ENCODE measurements around the gene NTM.
A peak's percentile ranks its signal among the peaks of the same experiment; 100 is the strongest.

Gene NTM

GRCh38 chr11:132349811-132350733 lies 979.7 kb downstream of the NTM start:
- Histone ChIP-seq H3K4ac (ENCODE audit: low read length) (no peak overlapping the region), H3K4me1 (ENCODE audit: control insufficient read depth in 2 of 2, insufficient read depth in 1 of 2, low read depth in 1 of 2, low read length in 2 of 2) (peaks cover 0 to 6% of the 10 kb centered on the region in 2 donors), H4K8ac (ENCODE audit: low read depth, low read length) (no peak overlapping the region), H2BK12ac (ENCODE audit: low read length) (no peak overlapping the region), H3K4me2 (ENCODE audit: insufficient read depth, low read length, poor library complexity, severe bottlenecking) (no peak overlapping the region), H3K23ac (ENCODE audit: low read depth, low read length, poor library complexity) (no peak overlapping the region), H2AK5ac (ENCODE audit: low read depth, low read length) (no peak overlapping the region), H3K27ac (replicated peaks; ENCODE audit: low read length) (no peak overlapping the region), H3K18ac (ENCODE audit: low read length) (no peak overlapping the region), H3K27me3 (ENCODE audit: control insufficient read depth in 3 of 3, insufficient read depth in 3 of 3, low read depth in 1 of 3, low read length in 3 of 3) (no peaks in the 10 kb centered on the region), H2AFZ (ENCODE audit: low read length) (no peak overlapping the region), H2BK15ac (ENCODE audit: low read length) (no peak overlapping the region), H2BK5ac (ENCODE audit: low read length) (no peak overlapping the region), H3K9me3 (replicated peaks in 1 of 2; ENCODE audit: control insufficient read depth in 2 of 2, insufficient read depth in 1 of 2, low read depth in 1 of 2, low read length in 2 of 2) (no peaks in the 10 kb centered on the region), H3K14ac (ENCODE audit: low read length) (no peak overlapping the region), H3K4me3 (ENCODE audit: low read length in 2 of 2) (no peak overlapping the region), H3K9ac (ENCODE audit: low read depth, low read length, poor library complexity) (no peak overlapping the region), H4K91ac (ENCODE audit: low read depth, low read length, poor library complexity) (no peak overlapping the region), H3K79me1 (ENCODE audit: low read depth, low read length) (no peaks in the 10 kb centered on the region), H2BK120ac (ENCODE audit: low read depth, low read length) (no peak overlapping the region), H3K36me3 (replicated peaks in 1 of 2; ENCODE audit: control insufficient read depth in 2 of 2, insufficient read depth in 2 of 2, low read length in 2 of 2) (no peaks in the 10 kb centered on the region)
- DNase-seq (ENCODE audit: low spot score): no peak
- WGBS, 2 donors (ENCODE audit: extremely low coverage in 2 of 2, insufficient read length in 2 of 2, insufficient replicate concordance in 1 of 2): no CpG with 5 or more reads among the region's 7 CpGs

- Histone ChIP-seq H3K18ac (ENCODE audit: low read length) (no peak overlapping the region), H3K27ac (replicated peaks; ENCODE audit: low read length) (no peak overlapping the region), H2AK5ac (ENCODE audit: low read depth, low read length) (no peak overlapping the region), H3K4me2 (ENCODE audit: insufficient read depth, low read length, poor library complexity, severe bottlenecking) (no peak overlapping the region), H4K8ac (ENCODE audit: low read depth, low read length) (no peak overlapping the region), H3K79me1 (ENCODE audit: low read depth, low read length) (no peaks in the 10 kb centered on the region), H3K27me3 (ENCODE audit: control insufficient read depth in 3 of 3, insufficient read depth in 3 of 3, low read depth in 1 of 3, low read length in 3 of 3) (no peaks in the 10 kb centered on the region), H2BK5ac (ENCODE audit: low read length) (no peak overlapping the region), H3K9ac (ENCODE audit: low read depth, low read length, poor library complexity) (no peak overlapping the region), H3K9me3 (replicated peaks in 1 of 2; ENCODE audit: control insufficient read depth in 2 of 2, insufficient read depth in 1 of 2, low read depth in 1 of 2, low read length in 2 of 2) (no peaks in the 10 kb centered on the region), H4K91ac (ENCODE audit: low read depth, low read length, poor library complexity) (no peak overlapping the region), H3K23ac (ENCODE audit: low read depth, low read length, poor library complexity) (no peak overlapping the region), H3K36me3 (replicated peaks in 1 of 2; ENCODE audit: control insufficient read depth in 2 of 2, insufficient read depth in 2 of 2, low read length in 2 of 2) (no peaks in the 10 kb centered on the region), H2BK120ac (ENCODE audit: low read depth, low read length) (no peak overlapping the region), H3K4me1 (ENCODE audit: control insufficient read depth in 2 of 2, insufficient read depth in 1 of 2, low read depth in 1 of 2, low read length in 2 of 2) (peaks cover 0 to 6% of the 10 kb centered on the region in 2 donors), H3K4me3 (ENCODE audit: low read length in 2 of 2) (no peak overlapping the region), H2BK12ac (ENCODE audit: low read length) (no peak overlapping the region), H2BK15ac (ENCODE audit: low read length) (no peak overlapping the region), H3K14ac (ENCODE audit: low read length) (no peak overlapping the region), H3K4ac (ENCODE audit: low read length) (no peak overlapping the region), H2AFZ (ENCODE audit: low read length) (no peak overlapping the region)
- WGBS, 2 donors (ENCODE audit: extremely low coverage in 2 of 2, insufficient read length in 2 of 2, insufficient replicate concordance in 1 of 2): no CpG with 5 or more reads among the region's 7 CpGs
- DNase-seq (ENCODE audit: low spot score): no peak
These were observed 980.6 kb downstream of the NTM start for GRCh38 chr11:132351050-132351449.

- peak overlapping the region; percentile 3 for H3K14ac ChIP-seq (ENCODE audit: low read length)
- no peaks in the 10 kb centered on the region for H3K79me1 ChIP-seq (ENCODE audit: low read depth, low read length)
- DNase-seq (ENCODE audit: low spot score): no peak
- H3K4me2 ChIP-seq (ENCODE audit: insufficient read depth, low read length, poor library complexity, severe bottlenecking): no peak overlapping the region
- H2BK12ac ChIP-seq (ENCODE audit: low read length): no peak overlapping the region
- H3K27ac ChIP-seq (replicated peaks; ENCODE audit: low read length): no peak overlapping the region
- no peak overlapping the region for H4K8ac ChIP-seq (ENCODE audit: low read depth, low read length)
- H3K36me3 ChIP-seq (replicated peaks in 1 of 2; ENCODE audit: control insufficient read depth in 2 of 2, insufficient read depth in 2 of 2, low read length in 2 of 2): no peaks in the 10 kb centered on the region
- no peak overlapping the region for H3K23ac ChIP-seq (ENCODE audit: low read depth, low read length, poor library complexity)
- no peak overlapping the region for H3K18ac ChIP-seq (ENCODE audit: low read length)
- H4K91ac ChIP-seq (ENCODE audit: low read depth, low read length, poor library complexity): no peak overlapping the region
- WGBS, 2 donors (ENCODE audit: extremely low coverage in 2 of 2, insufficient read length in 2 of 2, insufficient replicate concordance in 1 of 2): no CpG with 5 or more reads among the region's 8 CpGs
- no peaks in the 10 kb centered on the region for H3K27me3 ChIP-seq (ENCODE audit: control insufficient read depth in 3 of 3, insufficient read depth in 3 of 3, low read depth in 1 of 3, low read length in 3 of 3)
- no peaks in the 10 kb centered on the region for H3K9me3 ChIP-seq (replicated peaks in 1 of 2; ENCODE audit: control insufficient read depth in 2 of 2, insufficient read depth in 1 of 2, low read depth in 1 of 2, low read length in 2 of 2)
- H3K4me1 ChIP-seq (ENCODE audit: control insufficient read depth in 2 of 2, insufficient read depth in 1 of 2, low read depth in 1 of 2, low read length in 2 of 2): peaks cover 0 to 6% of the 10 kb centered on the region in 2 donors
- no peak overlapping the region for H3K4me3 ChIP-seq (ENCODE audit: low read length in 2 of 2)
- no peak overlapping the region for H2BK5ac ChIP-seq (ENCODE audit: low read length)
- no peak overlapping the region for H2BK120ac ChIP-seq (ENCODE audit: low read depth, low read length)
- H3K4ac ChIP-seq (ENCODE audit: low read length): no peak overlapping the region
- no peak overlapping the region for H2AFZ ChIP-seq (ENCODE audit: low read length)
- no peak overlapping the region for H3K9ac ChIP-seq (ENCODE audit: low read depth, low read length, poor library complexity)
- H2BK15ac ChIP-seq (ENCODE audit: low read length): no peak overlapping the region
- no peak overlapping the region for H2AK5ac ChIP-seq (ENCODE audit: low read depth, low read length)
These were observed 982.1 kb downstream of the NTM start for GRCh38 chr11:132352497-132352896.

GRCh38 chr11:132353255-132353654 lies 982.8 kb downstream of the NTM start:
- H2BK15ac ChIP-seq (ENCODE audit: low read length): no peak overlapping the region
- no peak overlapping the region for H2BK5ac ChIP-seq (ENCODE audit: low read length)
- H3K4me2 ChIP-seq (ENCODE audit: insufficient read depth, low read length, poor library complexity, severe bottlenecking): no peak overlapping the region
- no peak overlapping the region for H3K18ac ChIP-seq (ENCODE audit: low read length)
- no peak overlapping the region for H3K27ac ChIP-seq (replicated peaks; ENCODE audit: low read length)
- no peaks in the 10 kb centered on the region for H3K27me3 ChIP-seq (ENCODE audit: control insufficient read depth in 3 of 3, insufficient read depth in 3 of 3, low read depth in 1 of 3, low read length in 3 of 3)
- H3K9ac ChIP-seq (ENCODE audit: low read depth, low read length, poor library complexity): no peak overlapping the region
- no peak overlapping the region for H2BK12ac ChIP-seq (ENCODE audit: low read length)
- no peak overlapping the region for H3K4me3 ChIP-seq (ENCODE audit: low read length in 2 of 2)
- H3K9me3 ChIP-seq (replicated peaks in 1 of 2; ENCODE audit: control insufficient read depth in 2 of 2, insufficient read depth in 1 of 2, low read depth in 1 of 2, low read length in 2 of 2): no peaks in the 10 kb centered on the region
- no peak overlapping the region for H2AFZ ChIP-seq (ENCODE audit: low read length)
- no peak overlapping the region for H2BK120ac ChIP-seq (ENCODE audit: low read depth, low read length)
- no peak overlapping the region for H3K14ac ChIP-seq (ENCODE audit: low read length)
- no peak overlapping the region for H2AK5ac ChIP-seq (ENCODE audit: low read depth, low read length)
- no peaks in the 10 kb centered on the region for H3K36me3 ChIP-seq (replicated peaks in 1 of 2; ENCODE audit: control insufficient read depth in 2 of 2, insufficient read depth in 2 of 2, low read length in 2 of 2)
- no peak overlapping the region for H4K8ac ChIP-seq (ENCODE audit: low read depth, low read length)
- H3K4me1 ChIP-seq (ENCODE audit: control insufficient read depth in 2 of 2, insufficient read depth in 1 of 2, low read depth in 1 of 2, low read length in 2 of 2): peaks cover 0 to 4% of the 10 kb centered on the region in 2 donors
- H3K23ac ChIP-seq (ENCODE audit: low read depth, low read length, poor library complexity): no peak overlapping the region
- no CpG with 5 or more reads among the region's 15 CpGs for WGBS, 2 donors (ENCODE audit: extremely low coverage in 2 of 2, insufficient read length in 2 of 2, insufficient replicate concordance in 1 of 2)
- no peaks in the 10 kb centered on the region for H3K79me1 ChIP-seq (ENCODE audit: low read depth, low read length)
- no peak overlapping the region for H4K91ac ChIP-seq (ENCODE audit: low read depth, low read length, poor library complexity)
- DNase-seq (ENCODE audit: low spot score): no peak
- no peak overlapping the region for H3K4ac ChIP-seq (ENCODE audit: low read length)

Data from neuronal stem cell (in vitro differentiated cells).